Fibroblast of skin of right biceps (primary cell): ENCODE measurements around the gene RCOR2.

Experiments
- DNase-seq: peaks from one replicate; pipeline ENCODE4 v3.0.0-alpha.2; 2013

The RCOR2 gene

DNA sequence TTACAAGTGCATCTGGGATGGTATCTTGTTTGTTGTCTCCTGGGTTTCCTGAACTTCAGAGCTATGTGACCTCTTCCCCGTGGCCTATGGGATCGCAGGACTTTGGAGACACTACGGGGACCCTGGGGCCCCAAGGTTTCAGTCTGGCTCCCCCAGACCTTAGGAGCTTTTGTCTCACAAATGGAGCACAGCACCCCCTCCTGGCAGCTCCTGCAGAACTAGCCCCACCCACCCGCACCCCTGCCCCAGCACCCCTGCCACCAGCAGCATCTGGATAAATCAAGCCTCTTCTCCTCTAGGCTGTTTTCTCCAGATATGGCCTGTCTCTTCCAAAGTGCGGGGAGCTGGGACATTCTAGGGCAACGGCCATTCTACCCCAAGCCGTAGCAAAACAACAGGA lies 10.4 kb downstream of the RCOR2 start:
- DNase-seq, result peak; percentile 19

DNA sequence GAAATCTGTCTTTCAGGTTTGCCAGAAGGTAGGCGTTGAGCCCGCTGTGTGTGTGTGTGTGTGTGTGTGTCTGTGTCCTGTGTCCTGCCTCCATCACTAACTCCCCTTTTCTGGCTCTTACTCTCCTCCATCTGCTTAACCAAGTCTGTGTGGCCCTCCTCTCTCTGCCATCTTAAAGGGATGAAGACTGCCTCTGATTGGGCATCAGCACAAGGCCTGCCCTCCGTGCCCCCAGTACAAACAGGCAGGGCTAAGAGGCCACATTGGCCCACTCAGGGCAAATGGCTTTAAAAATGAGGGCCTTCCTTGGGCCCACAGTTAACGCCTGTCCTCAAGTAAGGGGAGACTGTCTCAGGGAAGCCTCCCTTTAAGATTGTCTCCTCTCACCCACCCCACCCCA lies 10.9 kb downstream of the RCOR2 start:
- DNase-seq, result no peak

DNA sequence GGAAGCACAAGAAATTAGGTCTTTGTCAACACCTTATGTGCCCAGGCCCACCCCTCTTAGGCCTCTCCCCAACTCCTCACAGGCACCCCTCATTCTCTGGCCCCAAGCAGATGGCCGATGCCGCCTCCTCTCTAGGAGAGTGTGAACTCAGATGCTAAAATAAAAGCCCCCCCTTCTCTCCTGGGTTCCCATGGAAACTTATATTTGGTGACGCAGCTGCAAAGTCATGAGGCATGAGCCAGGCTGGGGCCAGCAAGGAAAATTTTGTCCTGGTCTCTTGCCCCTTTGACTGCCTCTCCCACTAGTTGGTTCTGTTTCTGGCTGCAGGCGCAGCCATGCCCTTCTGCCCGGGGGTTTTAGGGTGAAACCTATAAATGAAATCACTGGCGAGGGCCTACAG lies 11.8 kb downstream of the RCOR2 start:
- peak; percentile 18 for DNase-seq

DNA sequence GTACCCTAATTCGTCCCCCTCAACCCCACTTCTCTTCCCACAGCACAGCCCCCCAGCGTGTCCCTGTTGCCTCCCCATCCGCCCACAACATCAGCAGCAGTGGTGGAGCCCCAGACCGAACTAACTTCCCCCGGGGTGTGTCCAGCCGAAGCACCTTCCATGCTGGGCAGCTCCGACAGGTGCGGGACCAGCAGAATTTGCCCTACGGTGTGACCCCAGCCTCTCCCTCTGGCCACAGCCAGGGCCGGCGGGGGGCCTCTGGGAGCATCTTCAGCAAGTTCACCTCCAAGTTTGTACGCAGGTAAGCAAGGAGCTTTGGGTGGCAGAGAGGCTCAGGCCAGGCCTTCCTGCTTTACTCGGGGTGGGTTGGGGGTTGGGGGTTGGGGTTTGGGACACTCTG lies 12.2 kb downstream of the RCOR2 start:
- no peak for DNase-seq

DNA sequence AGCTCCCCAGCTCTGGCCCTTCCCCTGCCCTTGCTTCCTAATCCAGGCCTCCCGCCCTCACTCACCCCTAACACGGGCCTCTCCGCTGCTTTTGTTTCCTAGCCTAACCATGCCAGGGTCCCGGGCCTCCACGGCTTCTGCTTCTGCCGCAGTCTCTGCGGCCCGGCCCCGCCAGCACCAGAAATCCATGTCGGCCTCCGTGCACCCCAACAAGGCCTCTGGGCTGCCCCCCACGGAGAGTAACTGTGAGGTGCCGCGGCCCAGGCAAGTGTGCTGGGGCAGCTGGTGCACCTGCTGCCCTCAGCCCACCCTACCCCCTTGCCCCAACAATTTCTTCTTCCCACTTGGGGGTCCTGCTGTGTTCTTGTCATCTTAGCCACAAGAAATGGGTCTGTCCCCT lies 13.1 kb downstream of the RCOR2 start:
- DNase-seq, result no peak

DNA sequence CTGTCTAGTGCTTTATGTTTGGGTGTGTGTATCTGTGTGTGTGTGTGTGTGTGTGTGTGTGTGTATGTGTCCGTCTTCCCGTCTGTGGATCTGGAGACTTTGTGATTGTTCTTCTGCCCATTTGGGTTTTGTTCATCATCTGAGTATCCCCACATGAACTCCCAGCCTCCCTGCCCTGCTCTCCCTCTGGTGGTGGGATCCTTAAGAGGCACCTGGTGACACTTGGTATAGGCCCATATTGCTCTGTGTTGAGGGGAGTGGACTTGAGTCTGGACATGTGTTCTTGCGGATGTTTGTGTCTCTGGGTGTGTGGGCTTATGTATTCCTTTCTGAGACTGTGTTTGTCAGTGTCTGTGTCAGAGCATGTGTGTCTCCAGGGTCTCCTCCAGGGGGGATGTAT lies 15.3 kb downstream of the RCOR2 start:
- no peak for DNase-seq

DNA sequence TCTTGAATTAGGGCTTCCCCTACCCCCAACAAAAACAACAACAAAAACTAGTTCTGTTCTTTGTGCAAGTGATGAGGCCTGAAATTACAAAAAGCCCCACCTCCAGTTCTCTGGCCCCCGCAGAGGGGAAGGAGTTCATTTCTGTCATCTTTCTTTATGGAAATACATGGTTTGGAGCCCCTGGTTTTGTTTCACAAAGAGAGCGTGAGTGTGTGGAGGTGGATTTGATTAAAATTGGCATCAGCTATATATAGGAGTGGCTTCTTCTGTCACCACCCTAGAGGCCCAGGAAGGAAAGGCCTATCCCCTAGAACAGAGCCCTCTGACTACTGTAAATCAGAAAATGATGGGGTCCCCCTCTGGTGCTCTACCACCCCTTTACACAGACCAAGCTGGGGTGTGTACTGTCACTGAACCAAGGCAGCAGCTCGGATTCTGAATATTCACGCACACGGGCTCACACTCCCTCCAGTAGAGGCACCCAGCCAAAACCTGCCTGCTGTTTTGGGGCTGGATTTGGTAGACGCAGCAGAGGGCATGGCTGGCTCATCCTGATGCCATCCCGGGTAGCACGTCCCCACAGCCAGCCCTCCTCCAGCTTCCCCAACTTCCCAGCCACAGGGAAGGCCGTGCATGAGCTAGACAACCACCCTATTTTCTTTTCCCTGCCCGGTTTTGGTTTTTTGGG lies 19.4 kb downstream of the RCOR2 start:
- DNase-seq, result no peak

DNA sequence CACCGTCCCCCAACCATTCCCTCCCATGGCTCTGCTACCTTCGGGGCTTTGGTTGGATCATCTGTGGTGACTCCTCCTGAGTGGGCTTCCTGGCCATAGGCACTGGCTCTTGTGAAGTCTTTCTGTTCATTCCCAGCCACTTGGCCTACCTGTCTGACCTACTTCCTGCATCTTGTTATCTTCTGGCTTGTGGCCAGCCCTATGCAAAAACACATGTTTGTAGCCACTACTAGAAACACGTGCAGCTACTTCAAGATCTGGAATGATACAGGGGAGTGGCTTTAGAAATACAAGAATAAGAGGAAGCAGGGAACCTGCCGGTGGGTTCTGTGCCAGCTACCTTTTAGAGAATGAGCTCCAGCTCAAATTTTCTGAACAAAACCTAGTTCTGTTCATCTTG lies 20.9 kb downstream of the RCOR2 start:
- DNase-seq, result no peak

DNA sequence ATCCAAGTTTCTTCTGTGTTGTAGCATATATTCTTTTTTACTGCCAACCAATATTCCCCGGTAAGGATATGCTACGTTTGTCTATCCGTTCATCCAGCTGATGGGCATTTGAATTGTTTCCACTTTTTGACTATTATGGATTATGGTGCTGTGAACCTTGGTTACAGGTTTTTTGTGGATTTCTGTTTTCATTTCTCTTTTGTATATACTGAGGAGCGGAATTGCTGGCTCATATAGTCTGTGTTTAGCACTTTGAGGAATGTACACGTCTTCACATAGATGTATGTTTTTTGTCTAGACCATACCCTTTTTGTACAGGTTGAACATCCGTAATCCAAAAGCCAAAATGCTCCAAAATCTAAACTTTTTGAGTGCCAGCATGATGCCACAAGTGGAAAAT lies 23.6 kb downstream of the RCOR2 start:
- DNase-seq, result no peak

DNA sequence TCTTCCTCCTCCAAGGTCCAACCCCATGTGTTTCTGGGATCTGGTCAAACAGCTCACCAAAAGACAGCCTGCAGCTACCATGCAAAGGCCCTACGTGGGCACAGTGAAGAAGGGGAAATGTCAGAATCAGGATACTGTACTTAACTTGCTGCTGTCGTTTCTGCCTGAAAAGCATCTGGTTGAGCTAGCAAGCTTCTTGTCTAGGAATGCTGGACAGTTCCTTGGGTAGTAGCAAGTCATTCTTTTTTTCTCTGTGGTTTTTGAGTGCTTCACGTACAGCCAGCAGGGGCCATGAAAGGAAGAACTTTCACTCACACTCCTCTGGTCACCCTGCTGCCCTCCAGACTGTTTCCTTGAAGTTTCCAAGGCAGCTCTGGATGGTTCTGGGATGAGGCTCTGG lies 24.7 kb downstream of the RCOR2 start:
- DNase-seq, result peak; percentile 22

DNA sequence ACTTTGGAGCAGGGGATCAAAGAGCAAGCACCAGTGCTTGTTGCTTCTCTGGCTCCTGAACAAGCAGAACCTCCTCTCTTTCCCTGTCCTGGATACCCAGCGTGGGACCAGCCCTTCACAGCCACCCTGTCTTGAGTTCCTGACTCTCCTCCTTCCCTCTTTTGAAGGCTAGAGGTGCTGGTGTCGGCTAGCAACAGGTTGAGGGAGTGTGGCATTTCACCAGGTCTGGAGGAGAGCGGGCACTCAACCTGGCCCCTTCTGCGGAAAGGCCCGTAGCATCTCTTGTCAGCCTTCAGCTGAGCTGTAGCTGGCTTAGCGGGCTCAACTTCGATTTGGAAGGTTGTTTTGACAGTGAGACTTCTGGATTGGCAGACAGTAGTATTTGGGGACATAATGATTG lies 26.6 kb downstream of the RCOR2 start:
- no peak for DNase-seq

DNA sequence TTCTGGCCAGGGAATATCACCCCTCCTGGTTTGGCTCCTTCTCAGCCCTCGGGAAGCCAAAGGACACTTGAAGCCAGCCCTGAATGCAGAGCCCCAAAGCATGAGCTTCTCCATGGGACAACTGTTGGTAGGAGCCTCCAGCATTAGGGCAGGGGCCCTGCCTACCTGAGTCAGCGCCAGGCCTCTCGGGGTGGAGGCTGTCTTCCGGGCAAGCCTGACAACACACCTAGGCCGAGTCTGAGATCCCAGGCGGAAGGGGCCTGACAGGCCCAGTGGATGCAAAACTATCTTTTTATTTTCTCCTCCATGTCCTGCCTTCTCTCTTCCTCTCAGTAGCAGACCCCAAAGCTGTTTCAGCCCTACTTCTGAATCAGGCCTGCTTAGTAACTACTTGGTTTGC lies 27.6 kb downstream of the RCOR2 start:
- DNase-seq, result no peak

DNA sequence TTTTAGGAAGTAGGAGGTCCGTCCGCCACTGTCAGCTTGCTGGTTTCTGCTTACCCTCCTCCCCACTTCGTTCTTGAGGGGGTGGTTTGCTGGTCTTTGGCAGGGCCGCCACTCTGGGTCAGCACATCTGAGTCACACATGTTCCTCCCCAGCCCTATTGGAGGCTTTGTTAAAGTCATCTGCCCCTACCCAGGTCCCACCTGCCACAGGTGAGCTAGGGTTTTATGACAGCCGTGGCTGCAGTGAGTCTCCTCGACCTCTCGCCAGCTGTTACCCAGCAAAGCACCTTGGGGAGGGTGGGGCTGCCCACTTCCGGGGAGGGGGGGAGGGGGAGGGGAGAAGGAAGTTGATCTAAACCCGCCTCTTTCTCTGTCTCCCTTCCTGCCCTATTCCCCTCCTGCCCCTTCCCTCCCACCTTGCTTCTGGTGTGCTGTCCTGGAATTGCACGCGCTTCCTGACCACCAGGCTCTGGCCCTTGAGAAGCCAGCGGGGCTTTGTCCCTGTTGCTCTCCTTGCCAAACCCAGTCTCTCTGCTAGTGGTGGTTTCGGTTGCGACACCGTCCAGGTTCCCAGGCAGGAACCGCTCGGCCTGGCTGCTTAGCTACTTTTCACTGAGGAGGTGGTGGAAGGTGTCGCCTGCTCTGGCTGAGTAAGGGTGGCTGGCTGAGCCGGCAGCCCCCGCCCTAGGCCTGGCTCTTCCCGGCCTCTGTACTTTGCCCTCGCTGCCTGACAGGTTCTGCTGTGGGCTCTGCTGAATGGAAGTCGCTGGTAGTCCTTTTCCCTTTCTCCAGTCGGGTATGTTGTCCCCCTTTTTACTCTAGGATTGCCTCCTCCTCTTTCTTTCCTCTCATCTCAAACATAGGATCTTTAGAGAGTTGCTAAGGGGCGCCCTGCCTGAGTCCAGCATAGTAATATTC lies 28.5 kb downstream of the RCOR2 start:
- DNase-seq, result peak; percentile 50

DNA sequence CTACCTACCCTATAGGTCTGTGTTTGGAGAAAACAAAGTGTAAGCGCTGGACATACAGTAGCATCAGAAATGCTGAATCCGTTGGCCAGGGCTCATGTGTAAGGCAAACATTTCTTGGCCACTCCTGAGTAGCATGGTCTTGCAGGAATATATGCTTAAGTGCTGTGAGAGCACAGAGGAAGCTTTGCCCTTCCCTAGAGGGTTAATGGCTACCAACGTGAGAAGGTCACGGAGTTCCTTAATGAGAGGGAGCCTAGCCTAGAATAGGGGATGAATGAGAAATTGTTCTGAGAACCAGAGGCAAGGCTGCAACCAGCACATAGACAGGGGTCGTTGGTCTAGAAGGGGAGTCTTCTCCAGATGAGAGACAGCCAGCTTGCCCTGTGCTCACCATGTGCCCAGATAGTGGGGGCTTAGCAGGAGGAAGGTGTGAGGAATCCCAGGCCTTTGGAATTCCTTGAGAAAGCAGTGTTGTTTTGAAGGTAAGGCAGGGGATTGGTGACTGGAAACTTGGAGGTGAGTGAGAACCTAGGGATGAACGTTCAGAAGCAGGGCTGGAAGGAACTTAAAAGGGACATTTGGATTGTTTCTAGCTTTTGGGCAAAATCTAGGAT lies 29.5 kb downstream of the RCOR2 start:
- no peak for DNase-seq

DNA sequence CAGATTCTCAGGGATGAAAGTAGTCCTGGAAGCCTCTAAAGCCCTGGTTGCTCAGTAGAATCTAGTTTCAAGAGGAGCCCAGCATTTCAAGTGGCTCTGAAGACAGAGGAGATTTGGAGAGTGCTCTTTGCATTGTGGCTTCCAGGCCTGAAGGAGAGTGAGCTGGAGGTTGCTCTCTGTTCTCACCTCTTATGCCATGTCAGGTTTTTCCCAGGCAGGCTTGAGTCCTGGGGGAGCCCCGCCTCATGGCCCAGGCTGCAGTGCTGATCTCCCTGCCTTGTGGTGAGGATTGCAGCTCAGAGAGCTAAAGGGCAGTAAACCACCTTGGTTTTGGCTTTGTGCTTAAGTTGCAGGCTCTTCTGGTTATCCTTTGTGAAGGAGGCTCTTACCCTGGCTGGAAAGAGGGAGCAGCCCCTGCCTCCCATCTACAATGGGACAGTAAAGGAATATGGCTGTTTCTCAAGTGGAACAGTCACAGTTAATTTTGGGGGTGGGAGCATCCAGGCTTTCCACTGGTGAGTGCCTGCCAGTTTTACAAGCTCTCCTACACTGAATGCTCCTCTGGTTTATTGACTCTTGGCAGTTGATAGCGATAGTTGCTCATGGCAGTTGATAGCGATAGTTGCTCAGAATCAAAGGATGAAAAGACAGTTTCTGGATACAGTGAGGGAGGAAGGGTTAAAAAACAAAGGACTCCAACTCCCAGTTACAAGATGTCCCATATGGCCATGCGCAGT lies 32.6 kb downstream of the RCOR2 start:
- no peak for DNase-seq

DNA sequence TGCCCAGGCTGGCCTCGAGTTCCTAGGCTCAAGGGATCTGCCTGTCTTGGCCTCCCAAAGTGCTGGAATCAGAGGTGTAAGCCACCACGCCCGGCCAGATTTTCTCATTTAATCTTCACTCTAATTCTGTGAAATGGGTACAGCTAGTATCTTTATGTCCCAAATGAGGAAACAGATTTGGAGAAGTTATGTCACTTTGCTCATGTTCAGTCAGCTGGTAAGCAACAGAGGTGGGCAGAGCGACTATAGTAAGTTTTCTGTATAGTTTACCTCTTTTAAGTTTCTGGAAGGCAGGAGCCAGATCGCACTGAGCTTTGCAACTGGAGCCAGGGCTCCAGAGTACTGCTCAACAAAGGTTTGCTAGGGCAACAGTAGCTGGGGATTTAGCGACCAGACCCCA lies 33.2 kb downstream of the RCOR2 start:
- no peak for DNase-seq

DNA sequence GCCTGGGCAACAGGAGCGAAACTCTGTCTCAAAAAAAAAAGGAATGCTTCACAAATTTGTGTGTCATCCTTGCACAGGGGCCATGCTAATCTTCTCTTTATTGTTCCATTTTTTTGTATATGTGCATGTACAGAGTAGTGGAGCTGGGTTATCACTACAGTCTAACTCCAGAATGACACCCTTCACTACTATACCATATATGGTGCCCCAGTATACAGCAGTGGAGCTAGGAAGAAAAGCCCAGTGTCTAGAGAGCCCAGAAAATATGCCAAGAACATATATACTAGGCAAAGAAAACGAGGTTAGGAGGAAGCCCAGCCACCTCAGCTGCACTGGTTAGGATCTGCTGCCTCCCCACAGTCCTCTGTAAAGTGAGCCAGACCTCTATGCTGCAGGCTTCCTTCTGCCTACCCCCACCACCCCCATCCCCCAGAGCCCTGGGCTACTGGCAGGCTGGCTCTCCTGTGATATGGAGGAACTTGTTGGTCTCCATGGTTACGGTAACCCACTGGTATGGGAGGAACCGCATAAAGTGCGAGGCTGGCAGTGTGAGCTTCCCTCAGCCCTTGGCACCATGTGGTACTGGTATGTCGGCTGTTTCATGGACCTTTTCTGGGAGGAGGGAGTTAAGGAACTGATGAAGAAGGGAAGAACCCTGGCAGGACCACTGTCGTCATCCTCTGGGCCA lies 34.3 kb downstream of the RCOR2 start:
- peak; percentile 14 for DNase-seq

DNA sequence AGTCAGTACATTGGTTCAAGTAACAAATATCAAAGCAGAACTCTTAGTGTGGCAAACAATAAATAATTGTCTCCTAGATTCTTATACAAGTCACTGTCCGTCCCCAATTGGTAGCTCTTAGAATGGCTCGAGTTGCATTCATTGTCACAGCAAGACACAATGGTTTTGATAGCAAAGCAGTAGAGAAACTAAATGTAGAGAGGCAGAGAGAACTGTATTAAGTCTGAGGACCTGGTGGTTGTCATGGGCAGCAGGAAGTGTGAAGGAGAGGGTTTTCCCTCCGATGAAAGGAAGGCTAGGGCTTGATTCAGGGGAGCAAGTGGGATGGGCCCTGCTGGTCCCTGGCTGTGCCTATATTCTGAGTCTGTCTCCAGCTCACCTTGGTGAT lies 36.6 kb downstream of the RCOR2 start:
- DNase-seq, result no peak

DNA sequence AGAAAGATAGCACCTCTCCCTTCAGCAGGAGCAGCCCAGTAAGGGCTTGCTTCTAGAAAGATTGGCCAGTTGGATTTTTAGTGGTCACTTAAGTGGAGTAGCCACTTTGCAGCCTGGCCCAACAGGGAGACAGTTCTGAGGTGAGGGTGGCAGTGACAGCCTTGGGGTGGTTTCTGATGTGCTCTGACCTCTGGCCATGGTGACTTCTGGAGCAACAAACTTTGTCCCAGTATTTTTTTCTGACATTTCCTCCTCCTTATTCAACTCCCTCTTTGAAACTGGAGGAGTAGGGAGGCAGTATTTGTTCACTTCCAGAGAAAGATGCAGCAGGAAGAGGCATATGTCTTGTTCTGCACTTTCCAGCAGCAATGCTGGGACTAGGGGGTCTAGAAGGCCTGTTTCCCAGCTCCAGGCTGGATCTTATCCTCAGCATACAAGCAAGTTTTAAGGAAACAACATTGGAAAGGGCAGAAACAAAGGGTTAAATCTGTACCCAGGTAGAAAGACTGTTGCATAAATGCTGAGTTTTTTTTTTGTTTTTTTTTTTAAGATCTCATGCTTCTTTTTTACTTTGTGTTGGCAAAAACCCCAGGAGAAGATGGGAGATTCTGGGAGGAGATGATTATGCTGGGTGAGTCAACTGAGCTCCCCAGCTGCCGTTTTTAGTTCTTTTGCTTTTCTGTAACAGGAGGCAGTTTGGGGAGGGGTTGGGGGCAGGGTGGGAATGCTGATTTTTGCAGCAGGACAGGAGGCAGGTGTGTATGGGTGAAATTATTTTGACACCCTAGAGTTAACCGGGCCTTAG lies 37.2 kb downstream of the RCOR2 start:
- peak; percentile 79 for DNase-seq

DNA sequence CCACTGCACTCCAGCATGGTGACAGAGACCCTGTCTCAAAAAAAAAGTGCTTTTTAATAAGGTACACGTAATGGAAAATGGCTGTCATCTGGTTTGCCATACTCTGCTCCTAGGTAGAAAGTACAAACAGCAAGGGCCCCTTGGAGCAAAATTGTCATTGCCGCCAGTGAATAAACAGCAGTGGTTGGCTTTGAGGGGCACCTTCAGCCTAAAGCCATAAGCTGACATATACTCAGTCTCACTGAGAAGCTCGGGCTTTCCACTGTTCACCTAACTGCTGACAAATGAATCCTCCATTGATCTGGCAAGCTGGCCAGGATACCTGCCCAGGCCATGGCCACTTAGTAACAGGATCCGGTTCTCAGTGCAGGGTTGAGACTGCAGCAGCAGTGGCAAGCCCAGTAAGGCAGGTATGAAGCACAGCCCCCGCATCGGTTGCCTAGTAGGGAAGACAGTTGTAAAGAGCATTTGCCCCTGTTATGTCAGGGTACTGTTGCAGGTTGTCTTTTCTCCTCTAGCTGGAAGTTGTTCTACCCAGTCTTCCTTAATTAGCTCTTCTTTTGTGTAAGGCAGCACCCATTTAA lies 39.2 kb downstream of the RCOR2 start:
- DNase-seq, result no peak

DNA sequence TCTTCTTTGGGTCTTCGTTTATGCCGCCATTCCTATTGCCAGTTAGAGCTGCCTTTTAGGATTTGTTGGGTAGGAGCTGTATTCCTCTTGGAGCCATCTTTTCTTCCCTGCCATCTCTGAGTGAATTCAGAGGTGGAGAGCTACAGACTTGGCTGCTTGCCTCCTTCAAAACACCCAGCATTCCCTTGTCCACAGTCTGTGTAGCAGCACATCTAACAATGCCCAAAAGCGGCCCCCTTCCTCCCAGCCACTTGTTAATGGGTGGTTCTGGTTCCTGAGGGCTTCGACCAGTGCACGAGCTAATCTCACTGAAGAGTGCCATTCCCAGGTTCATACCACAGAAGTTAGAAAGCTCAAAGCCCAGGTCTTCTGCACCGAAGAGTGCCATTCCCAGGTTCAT lies 40.3 kb downstream of the RCOR2 start:
- DNase-seq, result no peak
